ENCODE measurements around the gene RIC1. TPM values are rescaled to one million over a fixed set of nuclear protein-coding genes. Genes with fewer than 3 reads are reported as not detected.

Gene RIC1
- total and polyA plus RNA-seq, 2 donors (not counting 1 experiment from before 2014, with no cell fraction given): 38.9 to 43.1 TPM

GRCh38 chr9:5820425-5820824, 191.5 kb downstream of the RIC1 start:
- H3K27ac ChIP-seq (ENCODE audit: insufficient read depth, low read length): no peak overlapping the region
- no peak overlapping the region for H3K4me3 ChIP-seq (replicated peaks in 1 of 4; ENCODE audit: control extremely low read depth in 1 of 4, insufficient read depth in 1 of 4, low read depth in 3 of 4, low read length in 4 of 4)
- H3K27me3 ChIP-seq (ENCODE audit: control insufficient read depth, insufficient read depth, low read length): no peaks in the 10 kb centered on the region
- H3K9ac ChIP-seq (ENCODE audit: insufficient read depth, low read length): no peak overlapping the region
- no peaks in the 10 kb centered on the region for H3K4me1 ChIP-seq (ENCODE audit: control insufficient read depth, extremely low read depth, insufficient read depth, low read length)
- H3K79me2 ChIP-seq (ENCODE audit: control insufficient read depth, insufficient read depth, low read length): no peaks in the 10 kb centered on the region
- H3K36me3 ChIP-seq (ENCODE audit: control insufficient read depth, insufficient read depth, low read length): no peaks in the 10 kb centered on the region
- no peaks in the 10 kb centered on the region for H4K20me1 ChIP-seq (ENCODE audit: control insufficient read depth, extremely low read depth, insufficient read depth, low read length)
- H3K9me3 ChIP-seq (ENCODE audit: control insufficient read depth, insufficient read depth, low read depth, low read length): no peaks in the 10 kb centered on the region
- DNase-seq (ENCODE audit: low read depth in 2 of 2): no peak
- no peak for TF ChIP-seq CTCF (conservative IDR thresholded peaks at IDR 0.05 in 1 of 2, IDR thresholded peaks at IDR 0.05 in 1 of 2; ENCODE audit: low read depth in 1 of 2, low read length in 2 of 2)
- no peak for TF ChIP-seq EZH2 (IDR thresholded peaks at IDR 0.05; ENCODE audit: low read length, missing control alignments)
- no peak overlapping the region for H3K4me2 ChIP-seq (ENCODE audit: extremely low read depth, insufficient read depth, low read length)
- no peak overlapping the region for H2AFZ ChIP-seq (ENCODE audit: low read length)

- H3K9ac ChIP-seq (ENCODE audit: insufficient read depth, low read length): no peak overlapping the region
- H3K27me3 ChIP-seq (ENCODE audit: control insufficient read depth, insufficient read depth, low read length): no peaks in the 10 kb centered on the region
- H3K27ac ChIP-seq (ENCODE audit: insufficient read depth, low read length): no peak overlapping the region
- H3K36me3 ChIP-seq (ENCODE audit: control insufficient read depth, insufficient read depth, low read length): no peaks in the 10 kb centered on the region
- H3K4me3 ChIP-seq (replicated peaks in 1 of 4; ENCODE audit: control extremely low read depth in 1 of 4, insufficient read depth in 1 of 4, low read depth in 3 of 4, low read length in 4 of 4): no peak overlapping the region
- H4K20me1 ChIP-seq (ENCODE audit: control insufficient read depth, extremely low read depth, insufficient read depth, low read length): no peaks in the 10 kb centered on the region
- no peaks in the 10 kb centered on the region for H3K9me3 ChIP-seq (ENCODE audit: control insufficient read depth, insufficient read depth, low read depth, low read length)
- DNase-seq (ENCODE audit: low read depth in 2 of 2): no peak
- TF ChIP-seq EZH2 (IDR thresholded peaks at IDR 0.05; ENCODE audit: low read length, missing control alignments): no peak
- TF ChIP-seq CTCF (conservative IDR thresholded peaks at IDR 0.05 in 1 of 2, IDR thresholded peaks at IDR 0.05 in 1 of 2; ENCODE audit: low read depth in 1 of 2, low read length in 2 of 2): no peak
- no peak overlapping the region for H3K4me2 ChIP-seq (ENCODE audit: extremely low read depth, insufficient read depth, low read length)
- H3K79me2 ChIP-seq (ENCODE audit: control insufficient read depth, insufficient read depth, low read length): no peaks in the 10 kb centered on the region
- no peak overlapping the region for H2AFZ ChIP-seq (ENCODE audit: low read length)
- H3K4me1 ChIP-seq (ENCODE audit: control insufficient read depth, extremely low read depth, insufficient read depth, low read length): no peaks in the 10 kb centered on the region
Observed at GRCh38 chr9:5825223-5825622, 196.3 kb downstream of the RIC1 start.

Other genes starting within 250 kb of the RIC1 start
- gene PLGRKT, start 191.2 kb upstream of the RIC1 start, total RNA-seq: 12.6 and 17.3 TPM in 2 replicates
- gene PLGRKT, start 191.2 kb upstream of the RIC1 start, polyA plus RNA-seq: 21.6 and 22.8 TPM in 2 replicates
- gene CD274, start 178.6 kb upstream of the RIC1 start, total RNA-seq: 3.3 and 5.9 TPM in 2 replicates
- gene CD274, start 178.6 kb upstream of the RIC1 start, polyA plus RNA-seq: 3.1 and 4.8 TPM in 2 replicates
- gene PDCD1LG2, start 118.6 kb upstream of the RIC1 start, total RNA-seq: 4.9 and 6.9 TPM in 2 replicates
- gene PDCD1LG2, start 118.6 kb upstream of the RIC1 start, polyA plus RNA-seq: 15.7 and 16.9 TPM in 2 replicates
- 12.1 and 25.4 TPM in 2 replicates for gene ERMP1, start 204.0 kb downstream of the RIC1 start, total RNA-seq
- 7.7 and 9.4 TPM in 2 replicates for gene ERMP1, start 204.0 kb downstream of the RIC1 start, polyA plus RNA-seq